ENCODE data around the gene TCTN2.

DNA sequence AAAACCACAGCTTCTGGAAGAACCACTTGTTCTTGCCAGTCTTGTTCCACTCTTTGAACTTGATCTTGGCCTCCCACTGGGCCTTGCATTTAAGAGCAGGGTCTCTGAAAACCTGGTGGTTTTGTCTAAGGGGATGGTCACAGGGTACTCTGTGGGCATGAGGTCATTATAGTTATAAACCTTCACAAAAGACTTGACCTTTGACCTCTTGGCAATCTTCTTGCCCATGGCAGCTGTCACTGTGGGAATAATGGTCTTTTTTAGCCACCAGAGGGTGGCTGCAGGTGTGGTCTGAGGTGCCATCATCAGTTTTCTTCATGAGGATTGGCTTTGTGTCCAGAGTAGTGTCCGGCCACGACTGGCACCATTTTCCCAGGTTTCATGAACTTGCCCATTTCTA is 50.3 kb downstream of the TCTN2 start:
- TF ChIP-seq, protein P1, sequence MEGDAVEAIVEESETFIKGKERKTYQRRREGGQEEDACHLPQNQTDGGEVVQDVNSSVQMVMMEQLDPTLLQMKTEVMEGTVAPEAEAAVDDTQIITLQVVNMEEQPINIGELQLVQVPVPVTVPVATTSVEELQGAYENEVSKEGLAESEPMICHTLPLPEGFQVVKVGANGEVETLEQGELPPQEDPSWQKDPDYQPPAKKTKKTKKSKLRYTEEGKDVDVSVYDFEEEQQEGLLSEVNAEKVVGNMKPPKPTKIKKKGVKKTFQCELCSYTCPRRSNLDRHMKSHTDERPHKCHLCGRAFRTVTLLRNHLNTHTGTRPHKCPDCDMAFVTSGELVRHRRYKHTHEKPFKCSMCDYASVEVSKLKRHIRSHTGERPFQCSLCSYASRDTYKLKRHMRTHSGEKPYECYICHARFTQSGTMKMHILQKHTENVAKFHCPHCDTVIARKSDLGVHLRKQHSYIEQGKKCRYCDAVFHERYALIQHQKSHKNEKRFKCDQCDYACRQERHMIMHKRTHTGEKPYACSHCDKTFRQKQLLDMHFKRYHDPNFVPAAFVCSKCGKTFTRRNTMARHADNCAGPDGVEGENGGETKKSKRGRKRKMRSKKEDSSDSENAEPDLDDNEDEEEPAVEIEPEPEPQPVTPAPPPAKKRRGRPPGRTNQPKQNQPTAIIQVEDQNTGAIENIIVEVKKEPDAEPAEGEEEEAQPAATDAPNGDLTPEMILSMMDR (IDR thresholded peaks at IDR 0.05): no peak
- TF ChIP-seq POLR2A (IDR thresholded peaks at IDR 0.05): no peak
